ENCODE data around the gene DENND1B.

GRCh38 chr1:197559655-197560054, 215.6 kb downstream of the DENND1B start:
- TF ChIP-seq CTCF (IDR thresholded peaks at IDR 0.05; ENCODE audit: control extremely low read depth in 1 of 3, insufficient read depth in 1 of 3, low read depth in 1 of 3, low read length in 3 of 3) (no peak), POLR2A (IDR thresholded peaks at IDR 0.05; ENCODE audit: control extremely low read depth in 1 of 2, low read depth in 2 of 2, low read length in 2 of 2) (no peak), POU5F1 (IDR thresholded peaks at IDR 0.05; ENCODE audit: low read depth, low read length) (no peak), CEBPB (IDR thresholded peaks at IDR 0.05; ENCODE audit: low read depth, low read length) (no peak), HDAC2 (IDR thresholded peaks at IDR 0.05; ENCODE audit: borderline replicate concordance in 1 of 2, low read depth in 2 of 2, low read length in 2 of 2) (no peak), TAF1 (IDR thresholded peaks at IDR 0.05; ENCODE audit: low read depth, low read length) (no peak), SP1 (IDR thresholded peaks at IDR 0.05; ENCODE audit: low read depth, low read length) (no peak), EGR1 (IDR thresholded peaks at IDR 0.05; ENCODE audit: borderline replicate concordance, low read depth, low read length) (no peak), USF2 (IDR thresholded peaks at IDR 0.05; ENCODE audit: low read length) (no peak)

Data from H1 (cell line).